NOMO-1 treated with DMSO at 0.1 percent for 48 hours (cell line): ENCODE measurements around the gene PROB1.

Experiments
- DNase-seq: peaks from one replicate; lab custom pipeline; 2025; ENCODE audit not compliant: unreplicated experiment; lab: John Stamatoyannopoulos, UW

Gene PROB1

GRCh38 chr5:139343476-139343875, 51.4 kb downstream of the PROB1 start:
- no peak for DNase-seq

DNA sequence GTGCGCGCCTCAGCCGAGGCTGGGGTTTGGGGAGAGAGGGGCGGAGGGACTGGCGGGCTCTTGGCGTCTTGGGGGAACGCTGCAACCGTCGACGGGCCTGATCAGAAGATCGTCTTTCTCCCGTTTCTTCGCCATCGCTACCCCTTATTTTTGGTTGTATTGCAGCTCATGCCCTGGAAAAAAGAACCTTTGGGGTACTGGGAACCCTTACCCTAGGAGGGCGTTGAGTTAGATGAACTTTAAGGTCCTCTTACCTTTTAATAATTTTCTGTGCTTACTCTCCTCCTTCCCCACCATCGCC, 52.5 kb downstream of the PROB1 start:
- no peak for DNase-seq

GRCh38 chr5:139341689-139342422, 53.0 kb downstream of the PROB1 start, which contains the start of gene PAIP2:
Gene PAIP2 (plus strand): TSS chr5:139341854. CDS start chr5:139363785, 21,931 bp downstream.
- peak; percentile 97 for DNase-seq

DNA sequence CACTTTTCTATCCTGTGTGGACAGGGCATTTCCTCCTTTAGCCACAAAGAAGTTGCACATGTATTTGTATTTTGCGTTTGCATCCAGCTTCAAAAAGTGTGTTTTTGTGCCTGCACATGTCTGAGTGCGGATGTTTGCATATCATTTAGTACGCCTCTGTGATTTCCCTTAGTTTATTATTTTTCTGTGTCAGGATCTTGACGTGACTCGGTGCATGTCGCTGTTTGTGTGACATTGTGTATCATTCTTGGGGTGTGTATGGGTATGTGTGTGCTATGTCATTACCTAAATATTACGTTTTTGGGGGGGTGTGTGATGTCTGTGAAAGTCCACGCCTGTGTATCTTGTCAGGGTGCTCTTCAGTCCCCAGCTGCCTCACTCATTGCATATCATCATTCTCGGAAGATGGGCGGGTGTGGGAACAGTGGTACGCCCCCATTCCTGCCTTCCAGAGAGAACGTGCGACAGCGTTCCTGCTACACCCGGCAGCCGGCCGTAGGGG, 53.7 kb downstream of the PROB1 start:
- no peak for DNase-seq
